ENCODE data around the gene SPDYE4.

SPDYE4 gene

DNA sequence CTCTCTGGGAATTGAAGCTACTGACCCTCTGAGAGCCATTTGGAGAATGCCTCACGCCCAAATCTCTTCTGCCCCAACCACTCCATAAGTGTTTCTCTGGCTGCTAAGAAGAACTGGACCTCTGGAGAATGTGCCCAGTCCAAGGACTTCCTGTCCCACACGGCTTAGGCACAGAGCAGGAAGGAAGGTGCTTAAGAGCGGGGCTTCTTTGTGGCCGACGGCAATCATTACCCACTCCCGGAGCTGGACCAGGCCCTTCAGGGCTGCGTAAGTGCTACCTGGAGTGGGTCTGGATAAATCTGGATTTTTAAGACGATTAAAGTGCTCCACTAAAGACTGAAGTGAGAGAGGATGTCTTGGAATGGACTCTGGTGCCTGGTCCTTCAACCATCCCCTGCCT, 15.5 kb downstream of the SPDYE4 start:
- H3K79me2 ChIP-seq (ENCODE audit: low read length): no peaks in the 10 kb centered on the region
- no peak overlapping the region for H3K4me3 ChIP-seq (ENCODE audit: low read length)
- no peaks in the 10 kb centered on the region for H3K36me3 ChIP-seq (replicated peaks; ENCODE audit: low read depth, low read length)
- no peaks in the 10 kb centered on the region for H3K9me3 ChIP-seq (ENCODE audit: insufficient read depth, low read length)
- no peaks in the 10 kb centered on the region for H4K20me1 ChIP-seq (ENCODE audit: insufficient read depth, low read length)
- H3K27me3 ChIP-seq (ENCODE audit: low read depth, low read length): peaks cover 6% of the 10 kb centered on the region; the same call in 1 of the 2 replicates
- peaks cover 8% of the 10 kb centered on the region; the same call in 1 of the 2 replicates for H3K4me1 ChIP-seq (ENCODE audit: low read length)
- no peak overlapping the region for H3K27ac ChIP-seq (ENCODE audit: low read length)
- TF ChIP-seq EZH2phosphoT487 (IDR thresholded peaks at IDR 0.05; ENCODE audit: low read depth): no peak
- TF ChIP-seq, protein P1, sequence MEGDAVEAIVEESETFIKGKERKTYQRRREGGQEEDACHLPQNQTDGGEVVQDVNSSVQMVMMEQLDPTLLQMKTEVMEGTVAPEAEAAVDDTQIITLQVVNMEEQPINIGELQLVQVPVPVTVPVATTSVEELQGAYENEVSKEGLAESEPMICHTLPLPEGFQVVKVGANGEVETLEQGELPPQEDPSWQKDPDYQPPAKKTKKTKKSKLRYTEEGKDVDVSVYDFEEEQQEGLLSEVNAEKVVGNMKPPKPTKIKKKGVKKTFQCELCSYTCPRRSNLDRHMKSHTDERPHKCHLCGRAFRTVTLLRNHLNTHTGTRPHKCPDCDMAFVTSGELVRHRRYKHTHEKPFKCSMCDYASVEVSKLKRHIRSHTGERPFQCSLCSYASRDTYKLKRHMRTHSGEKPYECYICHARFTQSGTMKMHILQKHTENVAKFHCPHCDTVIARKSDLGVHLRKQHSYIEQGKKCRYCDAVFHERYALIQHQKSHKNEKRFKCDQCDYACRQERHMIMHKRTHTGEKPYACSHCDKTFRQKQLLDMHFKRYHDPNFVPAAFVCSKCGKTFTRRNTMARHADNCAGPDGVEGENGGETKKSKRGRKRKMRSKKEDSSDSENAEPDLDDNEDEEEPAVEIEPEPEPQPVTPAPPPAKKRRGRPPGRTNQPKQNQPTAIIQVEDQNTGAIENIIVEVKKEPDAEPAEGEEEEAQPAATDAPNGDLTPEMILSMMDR (IDR thresholded peaks at IDR 0.05; ENCODE audit: low read depth, low read length): no peak
- no peak overlapping the region for H2AFZ ChIP-seq (ENCODE audit: low read depth, low read length)
- H3K9ac ChIP-seq (ENCODE audit: low read length): no peak overlapping the region
- H3K4me2 ChIP-seq (ENCODE audit: low read length): no peak overlapping the region

DNA sequence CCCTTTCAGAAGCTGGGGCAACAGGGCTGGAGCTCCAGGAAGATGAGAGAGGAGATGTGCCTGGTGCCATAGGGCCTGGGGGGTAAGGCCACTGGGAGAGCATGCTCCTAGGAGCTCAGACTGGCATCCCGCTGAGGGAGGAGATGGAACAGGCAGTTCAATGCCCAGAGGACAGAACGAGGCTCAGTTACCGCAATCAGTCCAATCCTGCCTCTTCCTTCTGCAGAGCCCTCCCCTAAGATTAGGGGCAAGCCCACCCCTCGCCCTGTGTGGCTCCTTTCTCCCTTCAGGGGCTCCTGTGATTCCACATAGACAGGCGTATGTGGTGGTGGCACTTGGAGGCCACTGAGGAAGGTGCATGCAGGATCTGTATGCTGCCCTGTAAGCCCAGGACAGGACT, 16.1 kb downstream of the SPDYE4 start:
- Histone ChIP-seq H3K36me3 (replicated peaks; ENCODE audit: low read depth, low read length) (no peaks in the 10 kb centered on the region), H4K20me1 (ENCODE audit: insufficient read depth, low read length) (no peaks in the 10 kb centered on the region), H3K27ac (ENCODE audit: low read length) (no peak overlapping the region), H3K4me1 (ENCODE audit: low read length) (peaks cover 8% of the 10 kb centered on the region; the same call in 1 of the 2 replicates), H3K27me3 (ENCODE audit: low read depth, low read length) (0 out of 2 replicates have a peak, but pooled peaks cover under 1% of the 10 kb centered on the region), H3K9ac (ENCODE audit: low read length) (no peak overlapping the region), H3K9me3 (ENCODE audit: insufficient read depth, low read length) (no peaks in the 10 kb centered on the region), H3K79me2 (ENCODE audit: low read length) (no peaks in the 10 kb centered on the region), H2AFZ (ENCODE audit: low read depth, low read length) (no peak overlapping the region), H3K4me2 (ENCODE audit: low read length) (no peak overlapping the region), H3K4me3 (ENCODE audit: low read length) (no peak overlapping the region)
- TF ChIP-seq EZH2phosphoT487 (IDR thresholded peaks at IDR 0.05; ENCODE audit: low read depth): no peak
- TF ChIP-seq, protein P1 (IDR thresholded peaks at IDR 0.05; ENCODE audit: low read depth, low read length): no peak

DNA sequence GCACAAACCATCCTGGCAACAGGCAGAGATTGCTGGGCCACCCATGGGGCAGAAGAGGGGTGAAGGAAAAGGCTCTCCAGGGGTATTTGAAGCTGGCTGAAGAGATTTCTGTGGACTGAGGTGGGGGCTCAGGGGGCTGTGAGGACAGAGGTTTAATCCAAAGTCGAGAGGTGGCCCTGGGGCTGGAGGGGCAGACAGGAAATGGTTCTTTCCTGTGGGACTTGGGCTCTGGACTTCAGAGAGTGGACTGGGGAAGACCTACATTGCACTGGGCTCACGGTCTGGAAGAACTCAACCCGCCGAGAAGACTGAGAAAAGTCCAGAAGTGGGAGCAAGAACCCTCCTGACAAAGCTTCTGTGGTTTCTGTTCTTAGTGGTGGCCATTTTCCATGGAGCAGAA, 16.6 kb downstream of the SPDYE4 start:
- TF ChIP-seq, protein P1 (IDR thresholded peaks at IDR 0.05; ENCODE audit: low read depth, low read length): no peak
- no peak for TF ChIP-seq EZH2phosphoT487 (IDR thresholded peaks at IDR 0.05; ENCODE audit: low read depth)
- H3K4me3 ChIP-seq (ENCODE audit: low read length): no peak overlapping the region
- H2AFZ ChIP-seq (ENCODE audit: low read depth, low read length): no peak overlapping the region
- no peak overlapping the region for H3K27ac ChIP-seq (ENCODE audit: low read length)
- no peak overlapping the region for H3K4me2 ChIP-seq (ENCODE audit: low read length)
- H3K9ac ChIP-seq (ENCODE audit: low read length): no peak overlapping the region
- H4K20me1 ChIP-seq (ENCODE audit: insufficient read depth, low read length): no peaks in the 10 kb centered on the region
- H3K36me3 ChIP-seq (replicated peaks; ENCODE audit: low read depth, low read length): no peaks in the 10 kb centered on the region
- no peaks in the 10 kb centered on the region for H3K79me2 ChIP-seq (ENCODE audit: low read length)
- H3K9me3 ChIP-seq (ENCODE audit: insufficient read depth, low read length): no peaks in the 10 kb centered on the region
- peaks cover 8% of the 10 kb centered on the region; the same call in 1 of the 2 replicates for H3K4me1 ChIP-seq (ENCODE audit: low read length)
- H3K27me3 ChIP-seq (ENCODE audit: low read depth, low read length): no peaks in the 10 kb centered on the region

DNA sequence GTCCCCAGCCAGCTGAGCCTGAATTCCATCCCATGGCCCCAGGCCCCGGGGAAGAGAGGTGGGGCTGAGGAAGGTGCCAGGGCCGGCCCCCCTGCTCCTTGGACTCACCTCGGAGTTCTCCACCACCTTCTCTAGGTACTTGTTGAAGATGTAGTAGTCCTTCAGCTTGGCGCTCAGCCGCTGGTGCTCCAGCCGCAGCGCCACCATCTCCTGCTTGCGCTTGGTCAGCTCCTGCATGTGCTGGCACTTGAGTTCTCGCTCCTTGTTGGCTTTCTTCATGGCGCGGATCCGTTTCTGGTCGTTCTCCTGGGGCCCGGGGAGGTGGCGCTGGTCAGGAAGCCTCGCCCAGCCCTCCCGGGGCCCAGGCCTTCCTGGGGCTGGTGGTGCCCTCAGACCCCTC, 17.0 kb downstream of the SPDYE4 start:
- TF ChIP-seq EZH2phosphoT487 (IDR thresholded peaks at IDR 0.05; ENCODE audit: low read depth): no peak
- TF ChIP-seq, protein P1 (IDR thresholded peaks at IDR 0.05; ENCODE audit: low read depth, low read length): no peak
- Histone ChIP-seq H3K36me3 (replicated peaks; ENCODE audit: low read depth, low read length) (no peaks in the 10 kb centered on the region), H3K4me3 (ENCODE audit: low read length) (no peak overlapping the region), H3K4me1 (ENCODE audit: low read length) (peaks cover 8% of the 10 kb centered on the region; the same call in 1 of the 2 replicates), H3K9me3 (ENCODE audit: insufficient read depth, low read length) (no peaks in the 10 kb centered on the region), H4K20me1 (ENCODE audit: insufficient read depth, low read length) (no peaks in the 10 kb centered on the region), H3K27me3 (ENCODE audit: low read depth, low read length) (peaks cover 3% of the 10 kb centered on the region; the same call in 1 of the 2 replicates), H3K27ac (ENCODE audit: low read length) (no peak overlapping the region), H3K9ac (ENCODE audit: low read length) (no peak overlapping the region), H2AFZ (ENCODE audit: low read depth, low read length) (peak overlapping the region; percentile 91; the same call in 1 of the 2 replicates), H3K79me2 (ENCODE audit: low read length) (no peaks in the 10 kb centered on the region), H3K4me2 (ENCODE audit: low read length) (no peak overlapping the region)
